Keratinocyte (primary cell): ENCODE results near the gene JMJD7. TPM values are rescaled to one million over a fixed set of nuclear protein-coding genes. Genes with fewer than 3 reads are reported as not detected.
A peak's percentile ranks its signal among the peaks of the same experiment; 100 is the strongest.

Experiments
- DNase-seq: peaks from one replicate; pipeline ENCODE4 v3.0.0-alpha.2; 2011; ENCODE audit warnings: low read depth, missing footprints, low spot score
- FAIRE-seq: peaks from 2 replicates; lab custom pipeline; 2011; peaks lifted over from hg19 to GRCh38; lab: Jason Lieb, UNC
- H2AFZ ChIP-seq: 2 replicates; pipeline ENCODE4 v1.6.0; 2012; ENCODE audit warnings: low read length, control low read depth, inconsistent platforms; ENCODE audit not compliant: control insufficient read depth
- H3K27ac ChIP-seq: 2 replicates; pipeline ENCODE4 v1.5.1; 2011; ENCODE audit warnings: low read length; ENCODE audit not compliant: control insufficient read depth, insufficient read depth
- H3K27me3 ChIP-seq: 3 replicates; pipeline ENCODE4 v1.6.0; 2011; ENCODE audit warnings: low read length; ENCODE audit not compliant: control insufficient read depth, insufficient read depth; ENCODE audit errors: extremely low read depth
- H3K36me3 ChIP-seq, 2 experiments: 2 replicates in 1 of 2; 3 replicates in 1 of 2; pipeline ENCODE4 v1.5.1; 2011; ENCODE audit warnings: low read length in 2 of 2, mild to moderate bottlenecking in 1 of 2; ENCODE audit not compliant: control insufficient read depth in 2 of 2, insufficient read depth in 2 of 2; ENCODE audit errors: extremely low read depth in 1 of 2
- H3K4me1 ChIP-seq: 3 replicates; pipeline ENCODE4 v1.5.1; 2011; ENCODE audit warnings: low read length; ENCODE audit not compliant: control insufficient read depth, insufficient read depth; ENCODE audit errors: extremely low read depth
- H3K4me2 ChIP-seq: 3 replicates; pipeline ENCODE4 v1.6.0; 2011; ENCODE audit warnings: low read depth, low read length; ENCODE audit not compliant: control insufficient read depth, insufficient read depth; ENCODE audit errors: extremely low read depth
- H3K4me3 ChIP-seq, 3 experiments: fragments of 200-600 bp in 1 of 3; sonication (generic) in 1 of 3; 2 replicates in 2 of 3; 3 replicates in 1 of 3; pipeline ENCODE4 v1.5.1; 2011 to 2016; ENCODE audit warnings: low read length in 3 of 3, mild to moderate bottlenecking in 3 of 3, control low read depth in 2 of 3, inconsistent platforms in 1 of 3, low read depth in 1 of 3, mixed read lengths in 1 of 3, mixed run types in 1 of 3, moderate library complexity in 1 of 3; ENCODE audit not compliant: control insufficient read depth in 2 of 3, insufficient read depth in 2 of 3; ENCODE audit errors: extremely low read depth in 1 of 3
- H3K79me2 ChIP-seq: 2 replicates; pipeline ENCODE4 v1.6.0; 2012; ENCODE audit warnings: low read length; ENCODE audit not compliant: control insufficient read depth, insufficient read depth
- H3K9ac ChIP-seq: 3 replicates; pipeline ENCODE4 v1.6.0; 2011; ENCODE audit warnings: low read length; ENCODE audit not compliant: control insufficient read depth, insufficient read depth; ENCODE audit errors: extremely low read depth
- H3K9me1 ChIP-seq: 3 replicates; pipeline ENCODE4 v1.6.0; 2011; ENCODE audit warnings: low read length; ENCODE audit not compliant: control insufficient read depth, insufficient read depth; ENCODE audit errors: extremely low read depth
- H3K9me3 ChIP-seq: 2 replicates; pipeline ENCODE4 v1.5.1; 2012; ENCODE audit warnings: low read depth, low read length; ENCODE audit not compliant: control insufficient read depth
- H4K20me1 ChIP-seq: 3 replicates; pipeline ENCODE4 v1.6.0; 2011; ENCODE audit warnings: low read length; ENCODE audit not compliant: control insufficient read depth, insufficient read depth; ENCODE audit errors: extremely low read depth
- EZH2 ChIP-seq: IDR thresholded peaks from one replicate; pipeline ENCODE4 v1.6.1; 2012; ENCODE audit warnings: inconsistent platforms, mild to moderate bottlenecking, low read length, moderate library complexity
- dilution Hi-C: fragments of 300-500 bp; cut with MboI; formaldehyde crosslinking; loops from one replicate; pipeline ENCODE4 v1.7.0; 2020; ENCODE audit warnings: low sequenced_read_pairs; ENCODE audit not compliant: extremely low pct_ligation_motif_present
- polyA plus RNA-seq, 5 experiments: library from polyadenylated mRNA; depleted of rRNA in 3 of 5; stranded (reverse) in 3 of 5; stranded (forward) in 1 of 5; unstranded in 1 of 5; fragments of >200 nt; gene quantifications; 1 replicate in 1 of 5; 2 replicates in 3 of 5; 3 replicates in 1 of 5; pipeline versions ENCODE4 v1.2.1 to v1.2.3, GENCODE V29; 2011 to 2012; ENCODE audit warnings: missing spikeins in 2 of 5, low read depth in 1 of 5, low replicate concordance in 1 of 5
- TF ChIP-seq, protein P1 (sequence below), 3 experiments: IDR thresholded peaks in 1 of 3; conservative IDR thresholded peaks in 1 of 3; optimal IDR thresholded peaks in 1 of 3; 2 replicates in 2 of 3; 3 replicates in 1 of 3; pipeline versions ENCODE3 to v1.5.1; 2011; ENCODE audit warnings: low read length in 3 of 3, mild to moderate bottlenecking in 3 of 3, moderate library complexity in 2 of 3, control low read depth in 1 of 3, inconsistent platforms in 1 of 3; ENCODE audit not compliant: insufficient read depth in 2 of 3; ENCODE audit errors: extremely low read depth in 1 of 3

JMJD7 gene
- polyA plus RNA-seq, 1 donor (not counting 4 experiments of a cell fraction or from before 2014, with no cell fraction given), result 8.2 TPM

DNA sequence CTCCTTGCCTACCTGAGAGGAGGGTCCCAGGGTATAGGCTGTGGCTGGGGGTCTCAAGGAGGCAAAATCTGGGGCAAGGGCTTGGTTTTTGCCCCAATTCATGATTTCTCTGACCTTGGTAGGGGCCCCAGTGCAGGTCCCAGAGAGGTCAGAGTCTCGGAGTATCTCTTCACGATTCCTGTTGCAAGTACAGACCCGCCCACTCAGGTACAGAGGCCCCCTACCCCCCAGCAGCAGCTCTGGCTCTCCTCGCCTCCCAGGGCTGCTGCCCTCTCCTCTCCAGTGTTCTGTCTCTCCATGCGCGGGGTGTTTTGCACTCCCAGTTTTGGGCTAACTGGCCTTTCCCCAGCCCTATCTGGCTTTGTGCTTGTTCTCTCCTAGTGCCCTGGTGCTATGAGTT, 5.4 kb upstream of the JMJD7 start:
- DNase-seq, result no peak
- H3K9me1 ChIP-seq, result no peaks in the 10 kb centered on the region
- dilution Hi-C loops, result no loop called here
- no peaks in the 10 kb centered on the region for H3K9me3 ChIP-seq
- no peak for FAIRE-seq
- H3K9ac ChIP-seq, result no peak overlapping the region
- TF ChIP-seq, protein P1, sequence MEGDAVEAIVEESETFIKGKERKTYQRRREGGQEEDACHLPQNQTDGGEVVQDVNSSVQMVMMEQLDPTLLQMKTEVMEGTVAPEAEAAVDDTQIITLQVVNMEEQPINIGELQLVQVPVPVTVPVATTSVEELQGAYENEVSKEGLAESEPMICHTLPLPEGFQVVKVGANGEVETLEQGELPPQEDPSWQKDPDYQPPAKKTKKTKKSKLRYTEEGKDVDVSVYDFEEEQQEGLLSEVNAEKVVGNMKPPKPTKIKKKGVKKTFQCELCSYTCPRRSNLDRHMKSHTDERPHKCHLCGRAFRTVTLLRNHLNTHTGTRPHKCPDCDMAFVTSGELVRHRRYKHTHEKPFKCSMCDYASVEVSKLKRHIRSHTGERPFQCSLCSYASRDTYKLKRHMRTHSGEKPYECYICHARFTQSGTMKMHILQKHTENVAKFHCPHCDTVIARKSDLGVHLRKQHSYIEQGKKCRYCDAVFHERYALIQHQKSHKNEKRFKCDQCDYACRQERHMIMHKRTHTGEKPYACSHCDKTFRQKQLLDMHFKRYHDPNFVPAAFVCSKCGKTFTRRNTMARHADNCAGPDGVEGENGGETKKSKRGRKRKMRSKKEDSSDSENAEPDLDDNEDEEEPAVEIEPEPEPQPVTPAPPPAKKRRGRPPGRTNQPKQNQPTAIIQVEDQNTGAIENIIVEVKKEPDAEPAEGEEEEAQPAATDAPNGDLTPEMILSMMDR (optimal IDR thresholded peaks at IDR 0.05 in 1 of 3, IDR thresholded peaks at IDR 0.05 in 1 of 3, conservative IDR thresholded peaks at IDR 0.05 in 1 of 3; ENCODE audit: extremely low read depth in 1 of 3, insufficient read depth in 2 of 3, low read length in 3 of 3), result no peak
- no peak for TF ChIP-seq EZH2
- peaks cover 59 to 82% of the 10 kb centered on the region in 2 experiments for H3K36me3 ChIP-seq
- H3K79me2 ChIP-seq, result no peaks in the 10 kb centered on the region
- no peak overlapping the region for H3K4me3 ChIP-seq
- peaks cover 4% of the 10 kb centered on the region for H4K20me1 ChIP-seq
- H3K4me1 ChIP-seq, result peaks cover 15% of the 10 kb centered on the region
- no peak overlapping the region for H2AFZ ChIP-seq
- H3K27me3 ChIP-seq, result no peaks in the 10 kb centered on the region
- no peak overlapping the region for H3K4me2 ChIP-seq
- no peak overlapping the region for H3K27ac ChIP-seq

DNA sequence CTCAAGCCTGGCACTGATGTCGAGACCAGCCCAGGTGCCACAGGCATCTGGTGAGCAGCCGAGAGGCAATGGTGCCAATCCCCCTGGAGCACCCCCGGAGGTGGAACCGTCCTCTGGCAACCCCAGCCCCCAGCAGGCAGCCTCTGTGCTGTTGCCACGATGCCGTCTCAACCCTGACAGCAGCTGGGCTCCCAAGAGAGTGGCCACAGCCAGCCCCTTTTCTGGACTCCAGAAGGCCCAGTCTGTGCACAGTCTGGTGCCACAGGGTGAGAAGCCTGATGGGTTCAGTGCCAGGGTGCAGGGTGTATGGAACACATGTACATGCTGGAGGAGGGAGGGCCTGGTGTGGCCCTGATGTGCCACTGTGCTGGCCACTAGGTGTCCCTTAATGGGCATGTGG, 4.9 kb upstream of the JMJD7 start:
- H3K4me2 ChIP-seq, result no peak overlapping the region

More for the DNA sequence above, 4.9 kb upstream of the JMJD7 start:
- H3K4me3 ChIP-seq, result no peak overlapping the region
- no peaks in the 10 kb centered on the region for H3K79me2 ChIP-seq
- H2AFZ ChIP-seq, result no peak overlapping the region
- TF ChIP-seq, protein P1 (optimal IDR thresholded peaks at IDR 0.05 in 1 of 3, IDR thresholded peaks at IDR 0.05 in 1 of 3, conservative IDR thresholded peaks at IDR 0.05 in 1 of 3; ENCODE audit: extremely low read depth in 1 of 3, insufficient read depth in 2 of 3, low read length in 3 of 3), result peak in 1 of 3 experiments; percentile 9
- no peak for TF ChIP-seq EZH2
- peaks cover 56 to 78% of the 10 kb centered on the region in 2 experiments for H3K36me3 ChIP-seq
- no peaks in the 10 kb centered on the region for H3K9me3 ChIP-seq
- no peak overlapping the region for H3K9ac ChIP-seq
- dilution Hi-C loops, result no loop called here
- H3K27me3 ChIP-seq, result no peaks in the 10 kb centered on the region
- H3K4me1 ChIP-seq, result peaks cover 17% of the 10 kb centered on the region
- H4K20me1 ChIP-seq, result peaks cover 4% of the 10 kb centered on the region
- H3K9me1 ChIP-seq, result no peaks in the 10 kb centered on the region
- H3K27ac ChIP-seq, result no peak overlapping the region
- no peak for FAIRE-seq
- DNase-seq, result no peak
